ENCODE measurements around the gene SPON1. TPM values are rescaled to one million over a fixed set of nuclear protein-coding genes. Genes with fewer than 3 reads are reported as not detected.
"Not testable (repeated sequence)": the region's sequence is repeated elsewhere in the genome, so short reads cannot be mapped to it uniquely, and the experiment has no call there.

The SPON1 gene
- total RNA-seq, 1 donor from 2014 or later = 76.8 TPM

DNA sequence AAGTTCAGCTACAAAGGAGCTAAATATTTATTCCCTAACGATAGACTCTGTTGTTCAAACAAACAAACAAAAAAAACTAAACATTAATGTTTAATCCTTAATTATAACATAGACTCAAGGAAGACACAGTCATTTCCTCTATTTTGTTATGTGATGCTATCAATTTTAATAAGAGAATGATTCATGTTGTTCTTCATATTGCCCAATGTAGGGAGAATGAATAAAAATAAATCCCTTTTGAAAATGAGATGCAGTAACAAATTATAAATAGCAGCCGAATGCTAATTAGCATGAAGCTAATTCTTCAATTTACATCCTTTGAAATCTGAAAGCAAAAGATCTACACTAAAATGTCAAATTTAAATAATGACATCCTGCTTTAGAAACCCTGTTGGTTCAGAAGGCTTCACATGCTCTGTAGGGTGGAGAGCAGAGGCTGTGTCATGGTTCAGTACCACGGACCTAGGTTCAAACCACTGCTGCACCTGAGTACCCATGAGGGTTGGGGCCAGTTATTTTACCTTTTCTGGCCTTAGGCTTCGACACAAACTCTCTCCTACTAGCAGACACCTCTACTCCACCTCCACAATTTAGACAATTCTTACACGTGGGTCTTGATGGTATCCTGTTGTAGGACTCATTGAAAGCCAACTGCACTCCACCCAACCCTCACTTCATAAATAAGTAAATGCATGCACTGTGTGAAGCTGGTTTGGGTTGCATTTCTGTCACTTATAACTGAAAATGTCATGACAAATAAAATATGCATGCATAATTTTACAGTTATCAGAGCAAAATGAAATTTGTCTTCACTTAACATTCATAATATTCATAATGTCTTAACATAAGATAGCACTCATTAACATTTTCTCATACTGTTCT is 307.4 kb downstream of the SPON1 start:
- TF ChIP-seq, protein P1, sequence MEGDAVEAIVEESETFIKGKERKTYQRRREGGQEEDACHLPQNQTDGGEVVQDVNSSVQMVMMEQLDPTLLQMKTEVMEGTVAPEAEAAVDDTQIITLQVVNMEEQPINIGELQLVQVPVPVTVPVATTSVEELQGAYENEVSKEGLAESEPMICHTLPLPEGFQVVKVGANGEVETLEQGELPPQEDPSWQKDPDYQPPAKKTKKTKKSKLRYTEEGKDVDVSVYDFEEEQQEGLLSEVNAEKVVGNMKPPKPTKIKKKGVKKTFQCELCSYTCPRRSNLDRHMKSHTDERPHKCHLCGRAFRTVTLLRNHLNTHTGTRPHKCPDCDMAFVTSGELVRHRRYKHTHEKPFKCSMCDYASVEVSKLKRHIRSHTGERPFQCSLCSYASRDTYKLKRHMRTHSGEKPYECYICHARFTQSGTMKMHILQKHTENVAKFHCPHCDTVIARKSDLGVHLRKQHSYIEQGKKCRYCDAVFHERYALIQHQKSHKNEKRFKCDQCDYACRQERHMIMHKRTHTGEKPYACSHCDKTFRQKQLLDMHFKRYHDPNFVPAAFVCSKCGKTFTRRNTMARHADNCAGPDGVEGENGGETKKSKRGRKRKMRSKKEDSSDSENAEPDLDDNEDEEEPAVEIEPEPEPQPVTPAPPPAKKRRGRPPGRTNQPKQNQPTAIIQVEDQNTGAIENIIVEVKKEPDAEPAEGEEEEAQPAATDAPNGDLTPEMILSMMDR (IDR thresholded peaks at IDR 0.05) = no peak
- intact Hi-C loops (cut with DNase I) = no loop called here
- ATAC-seq (no peak), DNase-seq (no peak)
- no peak overlapping the region for H3K27ac ChIP-seq
- no peaks in the 10 kb centered on the region for H3K9me3 ChIP-seq
- H3K27me3 ChIP-seq = no peaks in the 10 kb centered on the region
- H3K4me3 ChIP-seq = no peak overlapping the region
- peaks cover 6% of the 10 kb centered on the region for H3K36me3 ChIP-seq
- H3K4me1 ChIP-seq = peaks cover 6% of the 10 kb centered on the region

DNA sequence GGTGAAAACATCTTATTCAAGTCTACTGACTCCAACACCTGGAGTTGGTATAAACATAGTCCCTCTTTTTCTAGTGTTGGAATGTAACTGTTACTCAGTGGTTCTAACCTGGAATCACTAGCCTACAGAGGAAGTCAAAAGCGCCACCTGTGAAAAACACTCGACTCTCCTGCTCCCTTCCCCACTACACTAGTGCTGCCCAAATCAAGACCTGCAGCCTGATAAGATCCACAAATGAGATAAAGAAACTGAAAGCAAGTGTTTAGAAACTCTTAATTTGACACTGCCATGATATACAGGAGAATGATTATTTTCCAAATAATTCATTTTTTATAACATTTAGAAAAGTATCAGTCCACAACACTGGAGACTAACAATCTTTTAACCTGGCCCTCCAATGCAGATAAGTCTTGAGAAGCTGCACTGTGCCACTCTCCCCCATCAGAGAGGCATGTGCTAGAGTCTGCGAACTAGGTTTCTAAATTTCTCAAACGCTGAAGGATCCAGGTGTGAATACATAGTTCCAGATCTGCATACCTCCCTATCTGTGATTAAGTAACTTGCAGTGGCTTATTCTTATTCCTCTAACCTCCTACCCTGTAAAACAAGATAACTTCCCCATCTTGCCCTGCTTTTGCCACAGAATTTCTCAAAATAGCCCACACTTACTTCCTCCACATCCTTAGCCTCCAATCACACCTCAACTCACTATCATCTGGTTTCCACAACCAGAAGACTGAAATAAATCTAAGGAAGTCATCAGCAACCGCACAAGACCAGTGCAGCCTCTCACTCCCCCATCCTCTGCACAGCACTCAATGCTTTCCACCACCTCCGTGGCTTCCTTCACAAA is 308.4 kb downstream of the SPON1 start:
- no peak for DNase-seq
- H3K27ac ChIP-seq = no peak overlapping the region
- H3K4me3 ChIP-seq = no peak overlapping the region
- no peaks in the 10 kb centered on the region for H3K9me3 ChIP-seq
- H3K4me1 ChIP-seq = peaks cover 6% of the 10 kb centered on the region
- intact Hi-C loops (cut with DNase I) = no loop called here
- peak; percentile 94 for ATAC-seq
- TF ChIP-seq, protein P1 (IDR thresholded peaks at IDR 0.05) = no peak
- no peaks in the 10 kb centered on the region for H3K27me3 ChIP-seq
- peaks cover 4% of the 10 kb centered on the region for H3K36me3 ChIP-seq

DNA sequence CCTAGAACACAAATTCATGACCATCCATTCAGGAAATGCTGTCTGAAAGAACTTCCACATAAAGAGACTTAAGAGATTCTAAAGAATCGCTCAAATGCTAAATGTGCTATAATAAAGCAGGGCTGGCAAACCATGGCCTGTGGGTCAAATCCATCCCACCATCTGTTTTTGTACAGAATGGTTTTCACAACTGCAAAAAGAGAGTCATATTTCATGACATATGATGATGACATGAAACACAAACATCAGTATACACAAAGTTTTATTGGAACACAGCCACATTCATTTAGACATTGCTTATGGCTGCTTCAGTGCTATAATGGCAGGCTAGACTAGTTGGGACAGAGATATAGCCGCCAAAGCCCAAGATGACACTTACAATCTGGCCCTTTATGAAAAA is 311.4 kb downstream of the SPON1 start:
- ATAC-seq (no peak), DNase-seq (no peak)
- peaks cover 6% of the 10 kb centered on the region for H3K4me1 ChIP-seq
- no peaks in the 10 kb centered on the region for H3K9me3 ChIP-seq
- H3K36me3 ChIP-seq = no peaks in the 10 kb centered on the region
- TF ChIP-seq, protein P1 (IDR thresholded peaks at IDR 0.05) = no peak
- H3K27me3 ChIP-seq = no peaks in the 10 kb centered on the region
- intact Hi-C loops (cut with DNase I) = no loop called here
- no peak overlapping the region for H3K27ac ChIP-seq
- H3K4me3 ChIP-seq = no peak overlapping the region

DNA sequence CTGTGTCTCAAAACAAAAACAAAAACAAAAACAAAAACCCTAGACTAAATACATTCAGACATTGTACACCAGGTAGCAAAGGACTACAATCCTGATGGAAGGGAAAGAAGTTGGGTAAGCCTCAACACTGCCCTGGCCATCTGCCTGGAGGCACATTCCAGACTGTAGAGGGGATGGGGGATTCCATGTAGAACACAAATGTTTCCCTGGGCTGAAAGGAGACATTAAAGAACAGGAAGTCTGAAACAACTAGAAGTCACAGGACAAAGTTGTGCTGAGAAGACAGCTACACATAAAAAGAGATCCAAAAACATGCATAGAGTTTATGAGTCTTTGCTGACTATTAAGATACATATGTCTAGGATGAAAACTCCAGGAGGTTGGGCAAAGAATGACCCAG is 312.6 kb downstream of the SPON1 start:
- no peaks in the 10 kb centered on the region for H3K9me3 ChIP-seq
- ATAC-seq (no peak), DNase-seq (no peak)
- H3K27me3 ChIP-seq = no peaks in the 10 kb centered on the region
- no peak overlapping the region for H3K4me3 ChIP-seq
- TF ChIP-seq, protein P1 (IDR thresholded peaks at IDR 0.05) = no peak
- H3K4me1 ChIP-seq = peaks cover 6% of the 10 kb centered on the region
- no peak overlapping the region for H3K27ac ChIP-seq
- peaks cover 10% of the 10 kb centered on the region for H3K36me3 ChIP-seq
- intact Hi-C loops (cut with DNase I) = no loop called here

- H3K4me3 ChIP-seq; DNase-seq; ATAC-seq; H3K4me1 ChIP-seq; intact Hi-C loops (cut with DNase I); H3K9me3 ChIP-seq; H3K27ac ChIP-seq; H3K27me3 ChIP-seq: not testable (repeated sequence)
- H3K36me3 ChIP-seq = peaks cover 22% of the 10 kb centered on the region
These were observed 316.3 kb downstream of the SPON1 start for GRCh38 chr11:14278869-14279268.

All from upper lobe of right lung (tissue), 1 donor.